Measurements from ENCODE around the gene C1orf21.
A peak's percentile ranks its signal among the peaks of the same experiment; 100 is the strongest.

Gene C1orf21

GRCh38 chr1:184387476-184388318, 868 bp downstream of the C1orf21 start:
- peak; percentile 14 to 62 for DNase-seq

- peak in 1 of 2 experiments; percentile 14 for DNase-seq
Measured at GRCh38 chr1:184388319-184388889, 1.6 kb downstream of the C1orf21 start.

GRCh38 chr1:184388971-184389370, 2.1 kb downstream of the C1orf21 start:
- DNase-seq: no peak

GRCh38 chr1:184389446-184389845, 2.6 kb downstream of the C1orf21 start:
- DNase-seq: no peak

- no peak for DNase-seq
Measured at GRCh38 chr1:184390889-184391288, 4.1 kb downstream of the C1orf21 start.

- no peak for DNase-seq
Measured at GRCh38 chr1:184392067-184392466, 5.2 kb downstream of the C1orf21 start.

- no peak for DNase-seq
Measured at GRCh38 chr1:184392779-184393522, 6.1 kb downstream of the C1orf21 start.

GRCh38 chr1:184393962-184394361, 7.1 kb downstream of the C1orf21 start:
- DNase-seq: no peak

GRCh38 chr1:184395370-184395769, 8.5 kb downstream of the C1orf21 start:
- DNase-seq: no peak

- DNase-seq: no peak
Measured at GRCh38 chr1:184395937-184396480, 9.2 kb downstream of the C1orf21 start.

- no peak for DNase-seq
Measured at GRCh38 chr1:184399192-184399847, 12.5 kb downstream of the C1orf21 start.

GRCh38 chr1:184403961-184404726, 17.3 kb downstream of the C1orf21 start:
- DNase-seq: no peak

- DNase-seq: no peak
Measured at GRCh38 chr1:184404727-184405027, 17.8 kb downstream of the C1orf21 start.

GRCh38 chr1:184405094-184405800, 18.4 kb downstream of the C1orf21 start:
- no peak for DNase-seq

GRCh38 chr1:184405801-184406142, 18.9 kb downstream of the C1orf21 start:
- DNase-seq: no peak

GRCh38 chr1:184406479-184406878, 19.6 kb downstream of the C1orf21 start:
- DNase-seq: no peak

GRCh38 chr1:184407816-184408510, 21.1 kb downstream of the C1orf21 start:
- DNase-seq: no peak

- DNase-seq: peak in 1 of 2 experiments; percentile 44
Measured at GRCh38 chr1:184408580-184408979, 21.8 kb downstream of the C1orf21 start.

GRCh38 chr1:184409011-184409410, 22.2 kb downstream of the C1orf21 start:
- DNase-seq: no peak

GRCh38 chr1:184412472-184412871, 25.6 kb downstream of the C1orf21 start:
- no peak for DNase-seq

GRCh38 chr1:184416481-184416880, 29.7 kb downstream of the C1orf21 start:
- DNase-seq: no peak

Data from NCI-H524 (cell line).